Measurements from ENCODE around the gene CEP78.

DNA sequence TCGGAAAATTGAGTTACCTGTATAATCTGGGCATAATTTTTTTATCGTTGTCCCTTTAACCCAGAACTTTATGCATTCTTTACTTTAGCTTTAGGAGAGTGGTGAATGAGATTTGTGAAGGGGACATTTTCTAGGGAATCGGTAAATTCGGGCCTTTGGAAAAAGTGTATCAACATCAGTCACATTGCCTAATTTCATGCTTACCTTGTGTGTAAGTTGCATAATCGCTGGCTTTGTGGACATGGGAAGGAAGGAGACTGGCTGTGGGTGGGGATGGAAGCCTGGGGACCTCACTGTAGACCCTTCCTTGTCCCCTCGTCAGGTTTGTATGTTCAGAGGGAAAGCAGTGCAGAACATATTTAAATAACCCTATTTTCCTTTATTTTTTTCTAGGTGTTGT, 64.3 kb downstream of the CEP78 start:
- TF ChIP-seq, protein P1, sequence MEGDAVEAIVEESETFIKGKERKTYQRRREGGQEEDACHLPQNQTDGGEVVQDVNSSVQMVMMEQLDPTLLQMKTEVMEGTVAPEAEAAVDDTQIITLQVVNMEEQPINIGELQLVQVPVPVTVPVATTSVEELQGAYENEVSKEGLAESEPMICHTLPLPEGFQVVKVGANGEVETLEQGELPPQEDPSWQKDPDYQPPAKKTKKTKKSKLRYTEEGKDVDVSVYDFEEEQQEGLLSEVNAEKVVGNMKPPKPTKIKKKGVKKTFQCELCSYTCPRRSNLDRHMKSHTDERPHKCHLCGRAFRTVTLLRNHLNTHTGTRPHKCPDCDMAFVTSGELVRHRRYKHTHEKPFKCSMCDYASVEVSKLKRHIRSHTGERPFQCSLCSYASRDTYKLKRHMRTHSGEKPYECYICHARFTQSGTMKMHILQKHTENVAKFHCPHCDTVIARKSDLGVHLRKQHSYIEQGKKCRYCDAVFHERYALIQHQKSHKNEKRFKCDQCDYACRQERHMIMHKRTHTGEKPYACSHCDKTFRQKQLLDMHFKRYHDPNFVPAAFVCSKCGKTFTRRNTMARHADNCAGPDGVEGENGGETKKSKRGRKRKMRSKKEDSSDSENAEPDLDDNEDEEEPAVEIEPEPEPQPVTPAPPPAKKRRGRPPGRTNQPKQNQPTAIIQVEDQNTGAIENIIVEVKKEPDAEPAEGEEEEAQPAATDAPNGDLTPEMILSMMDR (IDR thresholded peaks at IDR 0.05): no peak
- no peak for TF ChIP-seq POLR2A (IDR thresholded peaks at IDR 0.05)
- TF ChIP-seq POLR2AphosphoS5 (IDR thresholded peaks at IDR 0.05): no peak
